ENCODE measurements around the gene RAB37. TPM values are rescaled to one million over a fixed set of nuclear protein-coding genes. Genes with fewer than 3 reads are reported as not detected.

The RAB37 gene
- polyA plus RNA-seq, 1 donor from 2014 or later, result not detected

- no peak overlapping the region for H3K4me2 ChIP-seq (ENCODE audit: low read length)
- H3K4me3 ChIP-seq (ENCODE audit: low read length), result no peak overlapping the region
- H2AFZ ChIP-seq (ENCODE audit: low read depth, low read length), result no peak overlapping the region
- no peak for TF ChIP-seq SMC3 (conservative IDR thresholded peaks at IDR 0.05; ENCODE audit: poor library complexity)
- no peak for TF ChIP-seq CTCF (IDR thresholded peaks at IDR 0.05; ENCODE audit: poor library complexity, severe bottlenecking)
- TF ChIP-seq RAD21 (conservative IDR thresholded peaks at IDR 0.05), result no peak
- no peak for TF ChIP-seq POLR2AphosphoS5 (IDR thresholded peaks at IDR 0.05)
- TF ChIP-seq EZH2 (IDR thresholded peaks at IDR 0.05; ENCODE audit: borderline replicate concordance, insufficient read depth, low read length, poor library complexity, severe bottlenecking), result no peak
- TF ChIP-seq TAF1 (IDR thresholded peaks at IDR 0.05; ENCODE audit: low read depth), result no peak
- H4K20me1 ChIP-seq (ENCODE audit: insufficient read depth), result no peaks in the 10 kb centered on the region
- H3F3A ChIP-seq (ENCODE audit: insufficient read depth, low read length, poor library complexity, severe bottlenecking), result no peaks in the 10 kb centered on the region
- no peak overlapping the region for H3K9ac ChIP-seq (ENCODE audit: low read length)
- no peaks in the 10 kb centered on the region for H3K9me3 ChIP-seq (ENCODE audit: low read length)
- no peaks in the 10 kb centered on the region for H3K9me2 ChIP-seq (ENCODE audit: insufficient read depth, low read length)
- H3K27ac ChIP-seq (ENCODE audit: low read length), result no peak overlapping the region
- no peaks in the 10 kb centered on the region for H3K27me3 ChIP-seq (ENCODE audit: insufficient read depth, low read depth, low read length)
- H3K36me3 ChIP-seq (ENCODE audit: insufficient read depth, low read length), result no peaks in the 10 kb centered on the region
- H3K79me2 ChIP-seq (replicated peaks; ENCODE audit: insufficient read depth, low read length), result no peaks in the 10 kb centered on the region
These were observed 17.8 kb downstream of the RAB37 start for GRCh38 chr17:74754832-74755231.

- no peak for TF ChIP-seq REST (IDR thresholded peaks at IDR 0.05; ENCODE audit: borderline replicate concordance)
- no peak for TF ChIP-seq RAD21 (conservative IDR thresholded peaks at IDR 0.05)
- no peak for TF ChIP-seq EZH2 (IDR thresholded peaks at IDR 0.05; ENCODE audit: borderline replicate concordance, insufficient read depth, low read length, poor library complexity, severe bottlenecking)
- Histone ChIP-seq H3K9me2 (ENCODE audit: insufficient read depth, low read length) (no peaks in the 10 kb centered on the region), H3K9ac (ENCODE audit: low read length) (no peak overlapping the region), H3K9me3 (ENCODE audit: low read length) (no peaks in the 10 kb centered on the region), H3K79me2 (replicated peaks; ENCODE audit: insufficient read depth, low read length) (no peaks in the 10 kb centered on the region), H3K4me3 (ENCODE audit: low read length) (no peak overlapping the region), H2AFZ (ENCODE audit: low read depth, low read length) (no peak overlapping the region), H3K27ac (ENCODE audit: low read length) (no peak overlapping the region), H3K36me3 (ENCODE audit: insufficient read depth, low read length) (no peaks in the 10 kb centered on the region), H3K27me3 (ENCODE audit: insufficient read depth, low read depth, low read length) (no peaks in the 10 kb centered on the region), H4K20me1 (ENCODE audit: insufficient read depth) (no peaks in the 10 kb centered on the region), H3F3A (ENCODE audit: insufficient read depth, low read length, poor library complexity, severe bottlenecking) (no peaks in the 10 kb centered on the region), H3K4me2 (ENCODE audit: low read length) (no peak overlapping the region)
These were observed 18.5 kb downstream of the RAB37 start for GRCh38 chr17:74755533-74755932.

GRCh38 chr17:74756891-74757290 is 19.8 kb downstream of the RAB37 start:
- no peak overlapping the region for H3K27ac ChIP-seq (ENCODE audit: low read length)
- no peaks in the 10 kb centered on the region for H3F3A ChIP-seq (ENCODE audit: insufficient read depth, low read length, poor library complexity, severe bottlenecking)
- H3K36me3 ChIP-seq (ENCODE audit: insufficient read depth, low read length), result no peaks in the 10 kb centered on the region
- H3K79me2 ChIP-seq (replicated peaks; ENCODE audit: insufficient read depth, low read length), result no peaks in the 10 kb centered on the region
- H3K9me3 ChIP-seq (ENCODE audit: low read length), result no peaks in the 10 kb centered on the region
- H3K9me2 ChIP-seq (ENCODE audit: insufficient read depth, low read length), result no peaks in the 10 kb centered on the region
- TF ChIP-seq EP300 (conservative IDR thresholded peaks at IDR 0.05; ENCODE audit: poor library complexity, severe bottlenecking), result no peak
- no peak for TF ChIP-seq SMC3 (conservative IDR thresholded peaks at IDR 0.05; ENCODE audit: poor library complexity)
- no peak for TF ChIP-seq TAF1 (IDR thresholded peaks at IDR 0.05; ENCODE audit: low read depth)
- no peak for TF ChIP-seq RAD21 (conservative IDR thresholded peaks at IDR 0.05)
- TF ChIP-seq MXI1 (conservative IDR thresholded peaks at IDR 0.05; ENCODE audit: poor library complexity, severe bottlenecking), result no peak
- no peak overlapping the region for H3K4me2 ChIP-seq (ENCODE audit: low read length)
- no peaks in the 10 kb centered on the region for H4K20me1 ChIP-seq (ENCODE audit: insufficient read depth)
- H3K4me3 ChIP-seq (ENCODE audit: low read length), result no peak overlapping the region
- no peaks in the 10 kb centered on the region for H3K27me3 ChIP-seq (ENCODE audit: insufficient read depth, low read depth, low read length)
- no peak overlapping the region for H2AFZ ChIP-seq (ENCODE audit: low read depth, low read length)
- H3K9ac ChIP-seq (ENCODE audit: low read length), result no peak overlapping the region
